Measurements from ENCODE around the gene RAB40C.

The RAB40C gene

DNA sequence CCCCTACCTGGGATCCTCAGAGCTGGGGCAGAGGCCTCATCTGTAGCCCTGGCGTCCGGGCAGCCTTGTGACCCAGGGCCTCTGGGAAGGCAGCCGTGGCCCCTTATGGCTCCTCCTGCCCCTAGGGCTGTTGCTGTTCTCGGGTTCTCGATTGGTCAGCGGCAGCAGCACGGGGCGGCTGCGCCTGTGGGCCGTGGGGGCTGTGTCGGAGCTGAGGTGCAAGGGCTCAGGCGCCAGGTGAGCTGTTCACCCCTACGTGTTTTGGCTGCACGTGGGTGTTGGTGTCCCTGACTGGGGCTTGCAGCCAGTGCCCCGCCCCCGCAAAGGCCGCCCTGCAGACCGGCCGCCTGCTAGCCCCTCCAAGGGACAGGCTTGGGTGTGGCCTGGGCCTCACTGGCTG lies 72.2 kb downstream of the RAB40C start:
- Histone ChIP-seq H3K9ac (ENCODE audit: low read length) (no peak overlapping the region), H3K4me3 (ENCODE audit: low read length) (no peak overlapping the region), H3K27me3 (replicated peaks; ENCODE audit: insufficient read depth, low read length) (no peaks in the 10 kb centered on the region), H2AFZ (ENCODE audit: low read length) (no peak overlapping the region), H3K4me1 (ENCODE audit: low read length) (peaks cover 8% of the 10 kb centered on the region), H3K27ac (ENCODE audit: low read length) (no peak overlapping the region), H3K9me3 (replicated peaks; ENCODE audit: insufficient read depth, low read length) (no peaks in the 10 kb centered on the region), H3K79me2 (ENCODE audit: low read length) (no peaks in the 10 kb centered on the region), H4K20me1 (ENCODE audit: insufficient read depth, low read length) (no peaks in the 10 kb centered on the region), H3K4me2 (ENCODE audit: low read depth, low read length) (no peak overlapping the region), H3K9me2 (replicated peaks; ENCODE audit: insufficient read depth, low read length) (no peaks in the 10 kb centered on the region), H3F3A (ENCODE audit: insufficient read depth, low read length) (no peaks in the 10 kb centered on the region), H3K36me3 (replicated peaks; ENCODE audit: insufficient read depth, low read length) (no peaks in the 10 kb centered on the region)
- TF ChIP-seq EZH2phosphoT487 (IDR thresholded peaks at IDR 0.05; ENCODE audit: low read length) (no peak), EZH2 (optimal IDR thresholded peaks at IDR 0.05; ENCODE audit: low read depth, low read length) (no peak)
- TF ChIP-seq, protein P1, sequence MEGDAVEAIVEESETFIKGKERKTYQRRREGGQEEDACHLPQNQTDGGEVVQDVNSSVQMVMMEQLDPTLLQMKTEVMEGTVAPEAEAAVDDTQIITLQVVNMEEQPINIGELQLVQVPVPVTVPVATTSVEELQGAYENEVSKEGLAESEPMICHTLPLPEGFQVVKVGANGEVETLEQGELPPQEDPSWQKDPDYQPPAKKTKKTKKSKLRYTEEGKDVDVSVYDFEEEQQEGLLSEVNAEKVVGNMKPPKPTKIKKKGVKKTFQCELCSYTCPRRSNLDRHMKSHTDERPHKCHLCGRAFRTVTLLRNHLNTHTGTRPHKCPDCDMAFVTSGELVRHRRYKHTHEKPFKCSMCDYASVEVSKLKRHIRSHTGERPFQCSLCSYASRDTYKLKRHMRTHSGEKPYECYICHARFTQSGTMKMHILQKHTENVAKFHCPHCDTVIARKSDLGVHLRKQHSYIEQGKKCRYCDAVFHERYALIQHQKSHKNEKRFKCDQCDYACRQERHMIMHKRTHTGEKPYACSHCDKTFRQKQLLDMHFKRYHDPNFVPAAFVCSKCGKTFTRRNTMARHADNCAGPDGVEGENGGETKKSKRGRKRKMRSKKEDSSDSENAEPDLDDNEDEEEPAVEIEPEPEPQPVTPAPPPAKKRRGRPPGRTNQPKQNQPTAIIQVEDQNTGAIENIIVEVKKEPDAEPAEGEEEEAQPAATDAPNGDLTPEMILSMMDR (IDR thresholded peaks at IDR 0.05; ENCODE audit: low read length), result no peak
- no peak for DNase-seq

DNA sequence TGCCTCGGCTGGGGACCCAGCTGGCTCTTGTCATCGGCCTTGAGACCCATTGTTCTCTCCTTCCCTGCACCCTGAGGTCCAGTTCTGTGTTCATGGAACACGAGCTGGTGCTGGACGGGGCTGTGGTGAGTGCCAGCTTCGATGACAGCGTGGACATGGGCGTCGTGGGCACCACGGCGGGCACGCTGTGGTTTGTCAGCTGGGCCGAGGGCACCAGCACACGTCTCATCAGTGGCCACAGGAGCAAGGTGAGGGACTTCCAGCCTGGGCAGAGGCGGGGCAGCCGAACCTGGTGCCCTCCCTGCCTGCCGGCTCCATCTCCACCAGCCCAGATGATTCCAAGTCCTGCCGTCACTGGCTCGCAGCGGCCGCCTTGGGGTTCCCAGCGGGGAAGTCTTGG lies 72.7 kb downstream of the RAB40C start:
- no peaks in the 10 kb centered on the region for H4K20me1 ChIP-seq (ENCODE audit: insufficient read depth, low read length)
- no peaks in the 10 kb centered on the region for H3F3A ChIP-seq (ENCODE audit: insufficient read depth, low read length)
- no peak for DNase-seq
- TF ChIP-seq EZH2phosphoT487 (IDR thresholded peaks at IDR 0.05; ENCODE audit: low read length) (no peak), EZH2 (optimal IDR thresholded peaks at IDR 0.05; ENCODE audit: low read depth, low read length) (no peak)
- TF ChIP-seq, protein P1 (IDR thresholded peaks at IDR 0.05; ENCODE audit: low read length), result no peak
- no peak overlapping the region for H2AFZ ChIP-seq (ENCODE audit: low read length)
- no peaks in the 10 kb centered on the region for H3K27me3 ChIP-seq (replicated peaks; ENCODE audit: insufficient read depth, low read length)
- peaks cover 12% of the 10 kb centered on the region for H3K4me1 ChIP-seq (ENCODE audit: low read length)
- no peaks in the 10 kb centered on the region for H3K79me2 ChIP-seq (ENCODE audit: low read length)
- no peak overlapping the region for H3K9ac ChIP-seq (ENCODE audit: low read length)
- H3K27ac ChIP-seq (ENCODE audit: low read length), result no peak overlapping the region
- H3K36me3 ChIP-seq (replicated peaks; ENCODE audit: insufficient read depth, low read length), result no peaks in the 10 kb centered on the region
- H3K4me3 ChIP-seq (ENCODE audit: low read length), result no peak overlapping the region
- H3K9me2 ChIP-seq (replicated peaks; ENCODE audit: insufficient read depth, low read length), result no peaks in the 10 kb centered on the region
- no peak overlapping the region for H3K4me2 ChIP-seq (ENCODE audit: low read depth, low read length)
- H3K9me3 ChIP-seq (replicated peaks; ENCODE audit: insufficient read depth, low read length), result no peaks in the 10 kb centered on the region

DNA sequence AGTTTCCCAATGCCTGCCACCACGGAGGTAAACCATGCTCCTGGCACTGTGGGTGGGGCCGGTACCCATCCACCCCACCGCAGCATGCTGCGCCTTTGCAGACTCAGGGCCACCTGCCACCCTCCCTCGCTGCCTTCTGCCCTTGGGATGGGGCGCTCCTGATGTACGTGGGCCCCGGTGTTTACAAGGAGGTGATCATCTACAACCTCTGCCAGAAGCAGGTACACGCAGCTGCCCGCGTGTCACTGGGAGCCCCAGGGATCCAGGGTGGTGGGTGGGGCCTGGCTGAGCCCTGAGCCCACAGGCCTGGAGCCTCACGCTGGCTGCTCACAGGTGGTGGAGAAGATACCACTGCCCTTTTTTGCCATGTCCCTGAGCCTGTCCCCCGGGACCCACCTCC lies 76.7 kb downstream of the RAB40C start:
- no peak for DNase-seq
- no peak overlapping the region for H3K4me3 ChIP-seq (ENCODE audit: low read length)
- TF ChIP-seq EZH2 (optimal IDR thresholded peaks at IDR 0.05; ENCODE audit: low read depth, low read length) (no peak), EZH2phosphoT487 (IDR thresholded peaks at IDR 0.05; ENCODE audit: low read length) (no peak)
- TF ChIP-seq, protein P1 (IDR thresholded peaks at IDR 0.05; ENCODE audit: low read length), result no peak
- H3K4me2 ChIP-seq (ENCODE audit: low read depth, low read length), result no peak overlapping the region
- no peaks in the 10 kb centered on the region for H3K36me3 ChIP-seq (replicated peaks; ENCODE audit: insufficient read depth, low read length)
- H3K9me3 ChIP-seq (replicated peaks; ENCODE audit: insufficient read depth, low read length), result no peaks in the 10 kb centered on the region
- H2AFZ ChIP-seq (ENCODE audit: low read length), result no peak overlapping the region
- no peak overlapping the region for H3K27ac ChIP-seq (ENCODE audit: low read length)
- no peaks in the 10 kb centered on the region for H3K9me2 ChIP-seq (replicated peaks; ENCODE audit: insufficient read depth, low read length)
- peaks cover 11% of the 10 kb centered on the region; the same call in 1 of the 2 replicates for H3K4me1 ChIP-seq (ENCODE audit: low read length)
- no peaks in the 10 kb centered on the region for H4K20me1 ChIP-seq (ENCODE audit: insufficient read depth, low read length)
- peaks cover 24% of the 10 kb centered on the region for H3K79me2 ChIP-seq (ENCODE audit: low read length)
- no peak overlapping the region for H3K9ac ChIP-seq (ENCODE audit: low read length)
- H3K27me3 ChIP-seq (replicated peaks; ENCODE audit: insufficient read depth, low read length), result no peaks in the 10 kb centered on the region
- H3F3A ChIP-seq (ENCODE audit: insufficient read depth, low read length), result no peaks in the 10 kb centered on the region

Data from MM.1S (cell line).